HFF-Myc (cell line): ENCODE measurements around the gene KRT32.

Source experiments
- DNase-seq: peaks from one replicate; pipeline ENCODE4 v3.0.0-alpha.2; 2011; ENCODE audit warnings: low read depth; ENCODE audit errors: extremely low read depth
- H3K4me3 ChIP-seq: replicated peaks from 2 replicates; pipeline ENCODE4 v1.5.1; 2011; ENCODE audit warnings: low read depth, mild to moderate bottlenecking, control low read depth, low read length
- TF ChIP-seq, protein P1 (sequence below): IDR thresholded peaks from 2 replicates; pipeline ENCODE4 v1.5.1; 2012; ENCODE audit warnings: mild to moderate bottlenecking, low read depth, low read length, control low read depth; ENCODE audit errors: missing control alignments

KRT32 gene

GRCh38 chr17:41466988-41467387 lies at the start of gene KRT32:
TSS of gene KRT32 (minus strand) at chr17:41467386. CDS start at chr17:41467325, 61 bp downstream.
- TF ChIP-seq, protein P1, sequence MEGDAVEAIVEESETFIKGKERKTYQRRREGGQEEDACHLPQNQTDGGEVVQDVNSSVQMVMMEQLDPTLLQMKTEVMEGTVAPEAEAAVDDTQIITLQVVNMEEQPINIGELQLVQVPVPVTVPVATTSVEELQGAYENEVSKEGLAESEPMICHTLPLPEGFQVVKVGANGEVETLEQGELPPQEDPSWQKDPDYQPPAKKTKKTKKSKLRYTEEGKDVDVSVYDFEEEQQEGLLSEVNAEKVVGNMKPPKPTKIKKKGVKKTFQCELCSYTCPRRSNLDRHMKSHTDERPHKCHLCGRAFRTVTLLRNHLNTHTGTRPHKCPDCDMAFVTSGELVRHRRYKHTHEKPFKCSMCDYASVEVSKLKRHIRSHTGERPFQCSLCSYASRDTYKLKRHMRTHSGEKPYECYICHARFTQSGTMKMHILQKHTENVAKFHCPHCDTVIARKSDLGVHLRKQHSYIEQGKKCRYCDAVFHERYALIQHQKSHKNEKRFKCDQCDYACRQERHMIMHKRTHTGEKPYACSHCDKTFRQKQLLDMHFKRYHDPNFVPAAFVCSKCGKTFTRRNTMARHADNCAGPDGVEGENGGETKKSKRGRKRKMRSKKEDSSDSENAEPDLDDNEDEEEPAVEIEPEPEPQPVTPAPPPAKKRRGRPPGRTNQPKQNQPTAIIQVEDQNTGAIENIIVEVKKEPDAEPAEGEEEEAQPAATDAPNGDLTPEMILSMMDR: no peak
- no peak within 1 kb of the TSS for H3K4me3 ChIP-seq
- no peak for DNase-seq

DNA sequence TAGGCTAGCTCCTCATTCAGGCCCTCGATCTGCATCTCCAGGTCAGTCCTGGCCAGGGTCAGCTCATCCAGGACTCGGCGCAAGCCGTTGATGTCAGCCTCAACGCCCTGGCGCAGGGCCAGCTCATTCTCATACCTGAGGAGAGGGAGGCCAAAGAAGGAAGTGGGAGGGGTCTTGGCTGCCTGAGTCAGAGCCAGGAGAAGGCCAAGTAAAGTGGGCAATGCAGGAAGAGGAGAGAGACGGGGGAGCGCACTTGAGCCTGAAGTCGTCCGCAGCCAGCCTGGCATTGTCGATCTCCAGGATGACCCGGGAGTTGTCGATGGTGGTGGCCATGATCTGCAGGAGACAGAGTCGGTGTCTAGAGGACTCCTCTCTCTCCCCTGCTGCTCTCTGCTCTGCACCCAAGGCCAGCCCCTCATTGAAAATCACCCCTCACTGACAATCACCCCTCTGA lies 49.7 kb upstream of the KRT32 start:
- no peak for DNase-seq
- TF ChIP-seq, protein P1: no peak
- no peak overlapping the region for H3K4me3 ChIP-seq

DNA sequence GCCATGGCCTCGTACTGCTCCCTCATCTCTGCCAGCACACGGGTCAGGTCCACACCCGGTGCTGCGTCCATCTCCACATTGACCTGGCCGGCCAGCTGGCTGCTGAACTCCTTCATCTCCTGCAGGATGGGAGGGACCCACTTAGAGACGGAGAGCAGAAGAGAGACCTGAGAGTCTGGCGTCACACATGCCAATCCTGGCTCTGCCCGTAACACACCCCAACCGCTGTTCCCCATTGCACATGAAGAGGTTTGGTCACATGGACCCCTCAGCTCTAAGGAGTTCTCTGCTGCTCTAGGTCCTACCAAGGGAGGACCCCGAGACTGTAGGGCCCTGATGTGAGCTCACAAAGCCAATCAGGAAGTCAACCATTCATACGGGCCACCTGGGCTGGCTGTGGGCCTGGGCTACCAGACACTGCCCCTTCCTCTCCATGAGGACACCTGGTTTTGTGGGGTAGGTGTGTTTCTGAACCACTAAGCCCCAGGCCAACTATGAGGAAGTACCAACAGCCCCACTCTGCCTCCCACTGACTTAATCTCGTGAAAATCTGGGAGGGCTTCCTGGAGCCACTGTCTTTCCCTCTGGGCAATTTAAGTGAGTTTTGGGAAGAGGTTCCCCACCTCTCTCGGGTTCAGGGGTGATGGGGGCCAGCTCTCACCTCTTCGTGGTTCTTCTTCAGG lies 49.1 kb upstream of the KRT32 start:
- DNase-seq: no peak
- TF ChIP-seq, protein P1: no peak
- H3K4me3 ChIP-seq: no peak overlapping the region

DNA sequence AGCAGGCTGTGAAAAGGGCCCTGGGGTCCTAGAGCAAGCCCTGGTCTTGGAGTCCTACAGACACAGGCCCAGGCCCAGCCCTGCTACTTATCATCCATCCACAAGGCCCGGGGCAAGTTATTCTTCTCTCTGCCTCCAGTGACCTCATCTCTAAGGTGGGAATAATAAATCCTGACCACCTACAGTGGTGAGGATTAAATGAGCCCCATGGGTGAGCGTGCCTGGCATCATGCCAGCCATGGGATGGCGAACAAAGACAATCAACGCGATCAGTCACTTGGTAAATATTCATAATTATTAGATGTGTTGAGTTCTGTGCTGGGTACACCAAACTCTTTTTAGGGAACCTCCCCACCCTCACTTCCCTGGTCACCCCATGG lies 46.0 kb upstream of the KRT32 start:
- no peak for DNase-seq
- TF ChIP-seq, protein P1: no peak
- H3K4me3 ChIP-seq: no peak overlapping the region

DNA sequence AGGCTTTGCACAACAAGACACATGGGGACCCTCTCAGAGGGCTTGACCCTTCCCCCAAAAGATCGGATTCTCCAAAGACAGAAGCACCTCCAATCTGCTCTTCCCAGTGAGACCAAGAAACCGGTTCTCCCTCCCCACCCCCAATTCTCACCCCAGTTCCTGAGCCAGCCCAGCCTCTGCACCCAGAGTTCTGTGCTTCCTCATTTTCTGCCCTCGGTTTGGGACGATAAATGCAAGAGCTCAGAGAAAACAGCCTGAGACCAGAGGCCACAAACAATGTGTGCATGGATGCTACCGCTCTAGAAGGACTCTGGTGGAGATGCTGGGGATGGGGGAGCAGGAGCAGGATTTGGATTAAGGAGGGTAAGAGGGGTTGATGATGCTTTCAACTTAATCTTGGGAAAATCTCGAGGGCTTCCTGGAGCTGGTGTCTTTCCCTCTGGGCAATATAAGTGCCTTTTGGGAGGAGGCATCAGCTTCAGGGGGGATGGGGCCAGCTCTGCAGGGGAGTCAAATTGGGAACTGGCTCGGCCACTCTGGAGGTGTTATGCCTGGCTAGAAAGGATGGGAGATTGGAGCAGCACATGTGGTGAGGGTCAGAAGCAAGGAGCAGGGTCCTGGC lies 45.5 kb upstream of the KRT32 start:
- H3K4me3 ChIP-seq: no peak overlapping the region
- no peak for DNase-seq
- TF ChIP-seq, protein P1: no peak

DNA sequence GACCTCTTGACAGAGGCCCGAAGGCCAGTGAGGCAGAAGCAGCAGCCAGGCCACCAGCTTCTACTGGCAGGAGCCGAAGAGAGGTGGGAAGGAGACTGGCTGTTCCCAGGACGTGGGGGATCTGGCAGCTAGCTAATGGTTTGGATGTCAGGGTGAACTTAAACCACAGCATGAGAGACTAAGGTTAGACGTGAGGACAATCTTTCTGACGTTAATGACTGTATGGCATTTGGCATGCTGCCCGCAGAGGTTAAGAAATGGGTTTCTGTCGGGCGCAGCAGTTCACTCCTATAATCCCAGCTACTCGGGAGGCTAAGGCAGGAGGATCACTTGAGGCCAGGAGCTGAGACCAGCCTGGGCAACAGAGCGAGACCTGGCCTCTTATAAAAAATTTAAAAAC lies 44.5 kb upstream of the KRT32 start:
- DNase-seq: no peak

More for the DNA sequence above, 44.5 kb upstream of the KRT32 start:
- no peak overlapping the region for H3K4me3 ChIP-seq
- TF ChIP-seq, protein P1: no peak
